ENCODE results near the gene CD52.

DNA sequence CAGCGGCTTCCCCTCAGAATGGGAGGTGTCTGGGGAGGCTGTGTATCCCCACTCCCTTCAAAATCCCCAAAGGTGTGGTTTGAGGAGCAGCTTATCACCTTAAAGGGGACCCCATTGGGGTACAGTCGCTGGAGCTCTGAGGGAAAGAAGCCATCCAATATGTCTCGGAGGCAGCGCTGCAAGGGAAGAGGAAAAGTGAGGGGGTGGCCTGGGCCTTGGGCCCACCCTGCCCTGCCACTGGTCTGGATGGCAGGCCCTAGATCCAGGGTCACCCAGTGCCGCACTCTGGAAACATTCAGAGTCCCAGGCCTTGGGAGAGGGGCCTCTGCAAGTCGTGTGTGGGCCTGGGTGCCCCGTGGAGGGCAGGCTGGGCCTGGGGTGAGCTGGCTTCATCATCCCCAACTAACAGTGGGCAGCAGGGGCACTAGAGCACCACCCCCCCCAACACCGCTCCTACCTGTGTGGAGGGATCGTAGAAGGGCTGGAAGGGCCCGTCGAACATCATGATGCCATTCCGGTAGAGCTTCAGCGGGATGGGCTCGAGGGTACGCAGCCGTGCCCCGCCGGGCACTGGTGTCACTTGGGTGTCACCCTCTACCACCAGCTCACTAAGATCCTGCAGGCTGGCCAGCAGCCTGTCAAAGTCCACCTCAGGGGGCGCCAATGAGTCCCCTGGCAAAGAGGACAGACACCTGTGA lies 32.2 kb upstream of the CD52 start:
- TF ChIP-seq POLR2A (IDR thresholded peaks at IDR 0.05): no peak
- TF ChIP-seq, protein P1, sequence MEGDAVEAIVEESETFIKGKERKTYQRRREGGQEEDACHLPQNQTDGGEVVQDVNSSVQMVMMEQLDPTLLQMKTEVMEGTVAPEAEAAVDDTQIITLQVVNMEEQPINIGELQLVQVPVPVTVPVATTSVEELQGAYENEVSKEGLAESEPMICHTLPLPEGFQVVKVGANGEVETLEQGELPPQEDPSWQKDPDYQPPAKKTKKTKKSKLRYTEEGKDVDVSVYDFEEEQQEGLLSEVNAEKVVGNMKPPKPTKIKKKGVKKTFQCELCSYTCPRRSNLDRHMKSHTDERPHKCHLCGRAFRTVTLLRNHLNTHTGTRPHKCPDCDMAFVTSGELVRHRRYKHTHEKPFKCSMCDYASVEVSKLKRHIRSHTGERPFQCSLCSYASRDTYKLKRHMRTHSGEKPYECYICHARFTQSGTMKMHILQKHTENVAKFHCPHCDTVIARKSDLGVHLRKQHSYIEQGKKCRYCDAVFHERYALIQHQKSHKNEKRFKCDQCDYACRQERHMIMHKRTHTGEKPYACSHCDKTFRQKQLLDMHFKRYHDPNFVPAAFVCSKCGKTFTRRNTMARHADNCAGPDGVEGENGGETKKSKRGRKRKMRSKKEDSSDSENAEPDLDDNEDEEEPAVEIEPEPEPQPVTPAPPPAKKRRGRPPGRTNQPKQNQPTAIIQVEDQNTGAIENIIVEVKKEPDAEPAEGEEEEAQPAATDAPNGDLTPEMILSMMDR (IDR thresholded peaks at IDR 0.05): no peak

Measured in uterus (tissue), 2 donors.